ENCODE results near the gene ELK3. TPM values are rescaled to one million over a fixed set of nuclear protein-coding genes. Genes with fewer than 3 reads are reported as not detected.

Gene ELK3
- 0.95 and 1.1 TPM in 2 replicates for polyA plus RNA-seq

DNA sequence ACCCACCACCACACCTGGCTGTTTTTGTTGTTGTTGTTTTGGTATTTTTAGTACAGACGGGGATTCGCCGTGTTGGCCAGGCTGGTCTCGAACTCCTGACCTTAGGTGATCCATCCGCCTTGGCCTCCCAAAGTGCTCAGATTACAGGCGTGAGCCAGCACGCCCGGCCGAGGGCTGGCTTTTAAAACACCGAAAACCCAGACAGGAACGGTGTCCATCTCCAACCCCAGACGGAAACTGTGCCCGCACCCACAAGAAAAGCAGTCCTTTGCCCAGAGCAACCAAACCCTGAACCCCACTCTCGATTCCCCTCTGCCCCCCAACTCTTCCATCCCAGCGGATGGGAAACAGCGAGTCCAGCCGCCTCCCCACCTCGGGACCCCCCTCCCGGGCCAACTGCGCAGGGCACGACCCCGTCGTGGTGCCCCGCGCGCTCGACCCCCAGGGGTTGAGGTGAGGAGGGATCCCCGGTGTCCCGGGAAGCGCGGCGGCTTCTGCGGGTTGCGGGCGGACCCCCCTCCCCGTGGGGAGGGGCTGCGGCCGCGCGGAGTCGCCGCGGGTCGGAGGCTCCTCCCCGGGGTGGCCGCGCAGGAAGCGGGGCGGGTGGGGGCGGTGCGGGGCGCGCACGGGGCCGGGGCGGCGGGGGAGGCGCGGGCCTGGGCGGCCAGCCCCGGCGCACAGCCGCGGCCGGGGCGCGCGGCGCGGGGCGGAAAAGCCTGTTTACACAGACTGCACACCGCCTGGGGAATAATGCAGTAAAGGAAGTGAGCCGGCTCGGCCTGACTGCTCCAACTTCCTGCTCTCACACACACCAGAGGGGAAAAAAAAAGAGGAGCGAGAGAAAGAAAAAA, at the start of gene ELK3:
TSS of gene ELK3 (plus strand) at position 651 of the 851 bp plus-strand sequence.

Other genes starting within 250 kb of the ELK3 start
- gene HAL, start 198.0 kb upstream of the ELK3 start, polyA plus RNA-seq: not detected in 2 replicates
- gene LTA4H, start 158.8 kb upstream of the ELK3 start, polyA plus RNA-seq: 45.1 and 54.5 TPM in 2 replicates
- 40.0 and 45.2 TPM in 2 replicates for gene CDK17, start 206.1 kb downstream of the ELK3 start, polyA plus RNA-seq